Esophagus mucosa (tissue), 1 donor: ENCODE data around the gene CRPPA. TPM values are rescaled to one million over a fixed set of nuclear protein-coding genes. Genes with fewer than 3 reads are reported as not detected.
"Not testable (repeated sequence)": the region's sequence is repeated elsewhere in the genome, so short reads cannot be mapped to it uniquely, and the experiment has no call there.

Experiments
- ATAC-seq: fragments of 200-7000 bp; cut with Tn5 transposase; one replicate; pipeline ENCODE4 v1.9.1; 2020
- total RNA-seq: library from RNA; stranded (reverse); gene quantifications from one replicate; pipeline ENCODE4 v1.2.4, GENCODE V29; 2023
- donor health status: DM: yes; HTN: yes; CAD: no.

CRPPA gene
- 0.80 TPM for total RNA-seq

GRCh38 chr7:16421333-16422102 is at the start of gene CRPPA:
Gene CRPPA (minus strand): TSS chr7:16421538. CDS start chr7:16421322, 216 bp downstream.
- ATAC-seq = peak; percentile 47

GRCh38 chr7:16465469-16466361 is 44.4 kb upstream of the CRPPA start, which contains the start of gene SOSTDC1:
Gene SOSTDC1 (minus strand): TSS chr7:16465738. CDS start chr7:16465668, 70 bp downstream.
- ATAC-seq = peak; percentile 91

- peak; percentile 23 for ATAC-seq
Observed at GRCh38 chr7:16463949-16464715, 42.8 kb upstream of the CRPPA start.

- ATAC-seq = no peak
Observed at GRCh38 chr7:16463520-16463919, 42.2 kb upstream of the CRPPA start.

GRCh38 chr7:16462431-16462889 is 41.1 kb upstream of the CRPPA start:
- ATAC-seq = no peak

GRCh38 chr7:16460789-16461493 is 39.6 kb upstream of the CRPPA start:
- no peak for ATAC-seq

GRCh38 chr7:16456303-16456702 is 35.0 kb upstream of the CRPPA start:
- not testable (repeated sequence) for ATAC-seq

- no peak for ATAC-seq
Observed at GRCh38 chr7:16455591-16455990, 34.3 kb upstream of the CRPPA start.

- ATAC-seq = no peak
Observed at GRCh38 chr7:16450366-16450765, 29.0 kb upstream of the CRPPA start.

GRCh38 chr7:16447876-16448275 is 26.5 kb upstream of the CRPPA start:
- ATAC-seq = no peak

- ATAC-seq = no peak
Observed at GRCh38 chr7:16446508-16446907, 25.2 kb upstream of the CRPPA start.

- ATAC-seq = not testable (repeated sequence)
Observed at GRCh38 chr7:16443871-16444270, 22.5 kb upstream of the CRPPA start.

- no peak for ATAC-seq
Observed at GRCh38 chr7:16438988-16439387, 17.6 kb upstream of the CRPPA start.

- no peak for ATAC-seq
Observed at GRCh38 chr7:16436306-16436705, 15.0 kb upstream of the CRPPA start.

GRCh38 chr7:16433568-16434122 is 12.3 kb upstream of the CRPPA start:
- ATAC-seq = no peak

- ATAC-seq = no peak
Observed at GRCh38 chr7:16432425-16432731, 11.0 kb upstream of the CRPPA start.

- ATAC-seq = peak; percentile 77
Observed at GRCh38 chr7:16431646-16432424, 10.5 kb upstream of the CRPPA start.

- ATAC-seq = no peak
Observed at GRCh38 chr7:16430133-16430532, 8.8 kb upstream of the CRPPA start.

- ATAC-seq = no peak
Observed at GRCh38 chr7:16428672-16429071, 7.3 kb upstream of the CRPPA start.

GRCh38 chr7:16428182-16428581 is 6.8 kb upstream of the CRPPA start:
- no peak for ATAC-seq

- no peak for ATAC-seq
Observed at GRCh38 chr7:16423761-16424160, 2.4 kb upstream of the CRPPA start.
